Muscle of leg (tissue), 11 donors: ENCODE data around the gene ARHGAP31. TPM values are rescaled to one million over a fixed set of nuclear protein-coding genes. Genes with fewer than 3 reads are reported as not detected.

ENCODE experiments used
- DNase-seq: peaks from one replicate; pipeline ENCODE4 v3.0.0; 2013
- H3K27ac ChIP-seq: one replicate; pipeline ENCODE4 v1.5.1; 2013; ENCODE audit warnings: mild to moderate bottlenecking, low read length, control low read depth
- H3K27me3 ChIP-seq: one replicate; pipeline ENCODE4 v1.6.1; 2013; ENCODE audit warnings: low read length; ENCODE audit not compliant: control insufficient read depth, insufficient read depth
- H3K36me3 ChIP-seq: one replicate; pipeline ENCODE4 v1.6.1; 2013; ENCODE audit warnings: low read length; ENCODE audit not compliant: control insufficient read depth, insufficient read depth
- H3K4me1 ChIP-seq: one replicate; pipeline ENCODE4 v1.6.1; 2013; ENCODE audit warnings: low read length; ENCODE audit not compliant: control insufficient read depth, insufficient read depth
- H3K4me3 ChIP-seq: one replicate; pipeline ENCODE4 v1.5.1; 2013; ENCODE audit warnings: low read length, control low read depth
- H3K9me3 ChIP-seq: replicated peaks from 2 replicates; pipeline ENCODE4 v1.6.1; 2013; ENCODE audit warnings: low read depth, low read length; ENCODE audit not compliant: control insufficient read depth
- WGBS: methylation state at CpG from one replicate; pipeline ENCODE4 v1.1.5; 2013; ENCODE audit warnings: missing lambda C conversion rate; ENCODE audit not compliant: insufficient coverage; 5-methylcytosine and 5-hydroxymethylcytosine counted together
- polyA plus RNA-seq, 8 donors: library from polyadenylated mRNA; unstranded; fragments of 120-200 nt; gene quantifications; one replicate each; pipeline versions ENCODE4 v1.2.1 to v1.2.3, GENCODE V29; 2013; ENCODE audit warnings: inconsistent platforms in 1 of 8, low replicate concordance in 1 of 8; ENCODE audit not compliant: insufficient read length in 8 of 8, insufficient read depth in 1 of 8
- total RNA-seq: library from RNA; stranded (reverse); fragments of 120-200 nt; gene quantifications from one replicate; pipeline ENCODE4 v1.2.4, GENCODE V29; 2013

The ARHGAP31 gene
- total and polyA plus RNA-seq, 9 donors, result 7.7 to 18.4 (median 11.5) TPM

GRCh38 chr3:119457246-119457645 is 163.1 kb downstream of the ARHGAP31 start:
- no peak overlapping the region for H3K27ac ChIP-seq
- peak; percentile 9 for DNase-seq
- no peak overlapping the region for H3K4me3 ChIP-seq
- no peaks in the 10 kb centered on the region for H3K9me3 ChIP-seq
- no CpG with 5 or more reads among the region's 4 CpGs for WGBS
- peaks cover 60% of the 10 kb centered on the region for H3K36me3 ChIP-seq
- H3K4me1 ChIP-seq, result peaks cover 2% of the 10 kb centered on the region
- no peaks in the 10 kb centered on the region for H3K27me3 ChIP-seq

GRCh38 chr3:119463171-119464169 is 169.3 kb downstream of the ARHGAP31 start, which contains the start of gene TMEM39A:
Gene TMEM39A, minus strand, starts transcription at chr3:119463615. Its CDS starts 1,541 bp downstream, at chr3:119462074.
- Histone ChIP-seq H3K9me3 (no peaks in the 10 kb centered on the region), H3K27me3 (no peaks in the 10 kb centered on the region), H3K4me3 (peak within 1 kb of the TSS; percentile 98), H3K27ac (peak within 1 kb of the TSS; percentile 96), H3K36me3 (peaks cover 24% of the 10 kb centered on the region), H3K4me1 (peaks cover 7% of the 10 kb centered on the region)
- 0% methylated on average over 43 of the region's 51 CpGs for WGBS
- DNase-seq, result peak; percentile 100

DNA sequence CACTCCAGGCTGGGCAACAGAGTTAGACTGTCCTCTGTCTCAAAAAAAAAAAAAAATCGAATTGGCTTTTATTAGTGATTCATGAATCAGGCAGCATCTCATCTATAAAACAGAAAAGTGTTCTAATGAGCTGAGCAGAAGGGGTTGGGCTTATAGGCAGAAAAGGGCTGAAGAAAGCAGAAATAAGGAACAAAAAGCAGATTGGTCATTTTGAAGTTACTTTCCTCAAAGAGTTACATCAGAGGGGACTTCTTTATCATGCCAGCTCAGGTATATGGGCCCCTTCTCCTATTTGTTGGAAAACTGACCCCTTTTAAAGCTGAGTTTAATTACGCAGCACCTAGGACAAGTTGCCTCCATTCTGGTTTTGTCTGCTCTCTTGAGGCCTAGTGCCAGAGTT is 173.9 kb downstream of the ARHGAP31 start:
- Histone ChIP-seq H3K27ac (no peak overlapping the region), H3K9me3 (no peaks in the 10 kb centered on the region), H3K4me3 (no peak overlapping the region), H3K36me3 (peaks cover 10% of the 10 kb centered on the region), H3K27me3 (no peaks in the 10 kb centered on the region), H3K4me1 (peaks cover 9% of the 10 kb centered on the region)
- WGBS, result 100% methylated on average over 1 of the region's 2 CpGs
- DNase-seq, result no peak

- peak; percentile 72 for DNase-seq
- Histone ChIP-seq H3K4me1 (peaks cover 5% of the 10 kb centered on the region), H3K4me3 (peak overlapping the region; percentile 79), H3K27me3 (no peaks in the 10 kb centered on the region), H3K9me3 (no peaks in the 10 kb centered on the region), H3K27ac (peak overlapping the region; percentile 37), H3K36me3 (peaks cover 12% of the 10 kb centered on the region)
- WGBS, result 11% methylated on average over 9 of the region's 16 CpGs
These were observed 175.4 kb downstream of the ARHGAP31 start for GRCh38 chr3:119469418-119470189.

Other genes with a start within 250 kb of the ARHGAP31 start
- not detected for gene TEX55, start 148.2 kb upstream of the ARHGAP31 start, total RNA-seq
- gene TEX55, start 148.2 kb upstream of the ARHGAP31 start, polyA plus RNA-seq, result not detected
- gene UPK1B, start 120.8 kb upstream of the ARHGAP31 start, total RNA-seq, result not detected
- 1 to 10 TPM in 1 of 8 donors, under 1 TPM in 5, not detected in 2; 0.08 to 8.1 (median 0.20) TPM for gene UPK1B, start 120.8 kb upstream of the ARHGAP31 start, polyA plus RNA-seq
- 11.7 TPM for gene B4GALT4, start 53.5 kb upstream of the ARHGAP31 start, total RNA-seq
- 10 to 100 TPM in 7 of 8 donors, 1 to 10 TPM in 1; 9.9 to 16.7 (median 11.8) TPM for gene B4GALT4, start 53.5 kb upstream of the ARHGAP31 start, polyA plus RNA-seq
- 44.4 TPM for gene TMEM39A, start 169.2 kb downstream of the ARHGAP31 start, total RNA-seq
- gene TMEM39A, start 169.2 kb downstream of the ARHGAP31 start, polyA plus RNA-seq, result 10 to 100 TPM; 35.7 to 51.1 (median 38.7) TPM
- 10.5 TPM for gene POGLUT1, start 174.6 kb downstream of the ARHGAP31 start, total RNA-seq
- gene POGLUT1, start 174.6 kb downstream of the ARHGAP31 start, polyA plus RNA-seq, result 10 to 100 TPM in 7 of 8 donors, 1 to 10 TPM in 1; 9.7 to 13.6 (median 12.1) TPM
- 74.9 TPM for gene TIMMDC1, start 204.2 kb downstream of the ARHGAP31 start, total RNA-seq
- gene TIMMDC1, start 204.2 kb downstream of the ARHGAP31 start, polyA plus RNA-seq, result 10 to 100 TPM; 68.3 to 81.7 (median 71.8) TPM